GM12872 (cell line): ENCODE measurements around the gene SYDE2.

ENCODE experiments used
- CTCF ChIP-seq: IDR thresholded peaks from 3 replicates; pipeline ENCODE4 v1.5.1; 2011; ENCODE audit warnings: low read depth, mild to moderate bottlenecking, low read length, moderate library complexity; ENCODE audit not compliant: insufficient read depth

SYDE2 gene

GRCh38 chr1:85196358-85196757 lies 4.5 kb downstream of the SYDE2 start:
- TF ChIP-seq CTCF: no peak

GRCh38 chr1:85195703-85196102 lies 5.1 kb downstream of the SYDE2 start:
- no peak for TF ChIP-seq CTCF

GRCh38 chr1:85189120-85189519 lies 11.7 kb downstream of the SYDE2 start:
- no peak for TF ChIP-seq CTCF

- TF ChIP-seq CTCF: no peak
Observed at GRCh38 chr1:85188530-85188929, 12.3 kb downstream of the SYDE2 start.

GRCh38 chr1:85184245-85184644 lies 16.6 kb downstream of the SYDE2 start:
- no peak for TF ChIP-seq CTCF

GRCh38 chr1:85182700-85183099 lies 18.1 kb downstream of the SYDE2 start:
- TF ChIP-seq CTCF: no peak

- no peak for TF ChIP-seq CTCF
Observed at GRCh38 chr1:85180869-85181268, 19.9 kb downstream of the SYDE2 start.

- TF ChIP-seq CTCF: no peak
Observed at GRCh38 chr1:85179522-85179921, 21.3 kb downstream of the SYDE2 start.
